Adipocyte (in vitro differentiated cells): ENCODE results near the gene SLC5A1.

ENCODE experiments used
- DNase-seq: peaks from one replicate; pipeline ENCODE4 v3.0.0-alpha.2; 2015; ENCODE audit warnings: low read depth
- H3K27me3 ChIP-seq: replicated peaks from 2 replicates; pipeline ENCODE4 v1.7.0; 2013; ENCODE audit warnings: mild to moderate bottlenecking, low read length, moderate library complexity; ENCODE audit not compliant: control insufficient read depth, insufficient read depth
- H3K36me3 ChIP-seq: 2 replicates; pipeline ENCODE4 v1.7.0; 2013; ENCODE audit warnings: low read length, mild to moderate bottlenecking, moderate library complexity; ENCODE audit not compliant: control insufficient read depth, insufficient read depth, severe bottlenecking
- H3K4me1 ChIP-seq: 2 replicates; pipeline ENCODE4 v1.7.0; 2013; ENCODE audit warnings: mild to moderate bottlenecking, low read length, moderate library complexity; ENCODE audit not compliant: control insufficient read depth, insufficient read depth
- H3K4me3 ChIP-seq: 2 replicates; pipeline ENCODE4 v1.7.0; 2013; ENCODE audit warnings: mild to moderate bottlenecking, low read length, moderate library complexity
- H3K9ac ChIP-seq: 2 replicates; pipeline ENCODE4 v1.7.0; 2013; ENCODE audit warnings: mild to moderate bottlenecking, low read length, moderate library complexity
- H3K9me3 ChIP-seq: 2 replicates; pipeline ENCODE4 v1.7.0; 2013; ENCODE audit warnings: mild to moderate bottlenecking, low read length, moderate library complexity; ENCODE audit not compliant: control insufficient read depth

SLC5A1 gene

GRCh38 chr22:32024796-32025195 is 18.3 kb upstream of the SLC5A1 start:
- DNase-seq, result no peak
- Histone ChIP-seq H3K27me3 (peaks cover 17% of the 10 kb centered on the region), H3K4me3 (no peak overlapping the region), H3K9me3 (no peaks in the 10 kb centered on the region), H3K4me1 (peaks cover 5% of the 10 kb centered on the region), H3K9ac (no peak overlapping the region), H3K36me3 (no peaks in the 10 kb centered on the region)

- H3K4me1 ChIP-seq, result no peaks in the 10 kb centered on the region
- no peak for DNase-seq
- no peak overlapping the region for H3K9ac ChIP-seq
- peaks cover 24% of the 10 kb centered on the region for H3K27me3 ChIP-seq
- H3K4me3 ChIP-seq, result no peak overlapping the region
- no peaks in the 10 kb centered on the region for H3K36me3 ChIP-seq
- H3K9me3 ChIP-seq, result no peaks in the 10 kb centered on the region
Observed at GRCh38 chr22:32030518-32031247, 12.4 kb upstream of the SLC5A1 start.

GRCh38 chr22:32031466-32031865 is 11.6 kb upstream of the SLC5A1 start:
- DNase-seq, result no peak
- no peak overlapping the region for H3K4me3 ChIP-seq
- H3K27me3 ChIP-seq, result peaks cover 23% of the 10 kb centered on the region
- no peaks in the 10 kb centered on the region for H3K9me3 ChIP-seq
- no peak overlapping the region for H3K9ac ChIP-seq
- no peaks in the 10 kb centered on the region for H3K36me3 ChIP-seq
- no peaks in the 10 kb centered on the region for H3K4me1 ChIP-seq

- no peaks in the 10 kb centered on the region for H3K9me3 ChIP-seq
- no peaks in the 10 kb centered on the region for H3K36me3 ChIP-seq
- H3K9ac ChIP-seq, result no peak overlapping the region
- DNase-seq, result no peak
- no peaks in the 10 kb centered on the region for H3K4me1 ChIP-seq
- H3K27me3 ChIP-seq, result peaks cover 20% of the 10 kb centered on the region
- H3K4me3 ChIP-seq, result no peak overlapping the region
Observed at GRCh38 chr22:32034275-32034674, 8.8 kb upstream of the SLC5A1 start.

- Histone ChIP-seq H3K36me3 (no peaks in the 10 kb centered on the region), H3K9me3 (no peaks in the 10 kb centered on the region), H3K9ac (no peak overlapping the region), H3K27me3 (peaks cover 34% of the 10 kb centered on the region), H3K4me3 (no peak overlapping the region), H3K4me1 (no peaks in the 10 kb centered on the region)
- DNase-seq, result no peak
Observed at GRCh38 chr22:32037236-32037635, 5.8 kb upstream of the SLC5A1 start.

GRCh38 chr22:32040324-32040904 is 2.6 kb upstream of the SLC5A1 start:
- H3K27me3 ChIP-seq, result peaks cover 42% of the 10 kb centered on the region
- no peak overlapping the region for H3K4me3 ChIP-seq
- H3K9ac ChIP-seq, result no peak overlapping the region
- H3K4me1 ChIP-seq, result no peaks in the 10 kb centered on the region
- H3K36me3 ChIP-seq, result no peaks in the 10 kb centered on the region
- H3K9me3 ChIP-seq, result no peaks in the 10 kb centered on the region
- no peak for DNase-seq

- no peaks in the 10 kb centered on the region for H3K36me3 ChIP-seq
Observed at GRCh38 chr22:32043391-32043790, 330 bp downstream of the SLC5A1 start.

GRCh38 chr22:32044477-32044876 is 1.4 kb downstream of the SLC5A1 start:
- H3K9ac ChIP-seq, result no peak overlapping the region
- no peaks in the 10 kb centered on the region for H3K36me3 ChIP-seq
- DNase-seq, result no peak
- H3K9me3 ChIP-seq, result no peaks in the 10 kb centered on the region
- H3K4me3 ChIP-seq, result no peak overlapping the region
- H3K4me1 ChIP-seq, result no peaks in the 10 kb centered on the region
- H3K27me3 ChIP-seq, result peaks cover 46% of the 10 kb centered on the region

More at GRCh38 chr22:32043391-32043790, 330 bp downstream of the SLC5A1 start:
- no peak for DNase-seq
- no peak overlapping the region for H3K4me3 ChIP-seq
- H3K27me3 ChIP-seq, result peaks cover 49% of the 10 kb centered on the region
- H3K9me3 ChIP-seq, result no peaks in the 10 kb centered on the region
- H3K4me1 ChIP-seq, result no peaks in the 10 kb centered on the region
- H3K9ac ChIP-seq, result no peak overlapping the region

- Histone ChIP-seq H3K36me3 (no peaks in the 10 kb centered on the region), H3K9me3 (no peaks in the 10 kb centered on the region), H3K4me1 (no peaks in the 10 kb centered on the region), H3K27me3 (peaks cover 43% of the 10 kb centered on the region), H3K9ac (no peak overlapping the region), H3K4me3 (no peak overlapping the region)
- DNase-seq, result no peak
Observed at GRCh38 chr22:32044913-32045312, 1.9 kb downstream of the SLC5A1 start.

GRCh38 chr22:32048069-32048468 is 5.0 kb downstream of the SLC5A1 start:
- Histone ChIP-seq H3K36me3 (no peaks in the 10 kb centered on the region), H3K27me3 (peaks cover 15% of the 10 kb centered on the region), H3K4me1 (peaks cover 14% of the 10 kb centered on the region), H3K9ac (no peak overlapping the region), H3K4me3 (no peak overlapping the region), H3K9me3 (no peaks in the 10 kb centered on the region)
- DNase-seq, result no peak

GRCh38 chr22:32050678-32051515 is 7.8 kb downstream of the SLC5A1 start:
- Histone ChIP-seq H3K9ac (no peak overlapping the region), H3K4me3 (no peak overlapping the region), H3K27me3 (peaks cover 11% of the 10 kb centered on the region), H3K4me1 (peaks cover 14% of the 10 kb centered on the region), H3K9me3 (no peaks in the 10 kb centered on the region), H3K36me3 (no peaks in the 10 kb centered on the region)
- DNase-seq, result peak; percentile 86
